H9 (cell line): ENCODE data around the gene SPRN. TPM values are rescaled to one million over a fixed set of nuclear protein-coding genes. Genes with fewer than 3 reads are reported as not detected.

Experiments used
- DNase-seq: peaks from one replicate; pipeline ENCODE4 v3.0.0-alpha.2; 2017
- H2AFZ ChIP-seq: one replicate; pipeline ENCODE4 v1.6.1; 2013; ENCODE audit warnings: mild to moderate bottlenecking, low read length, control low read depth, moderate library complexity
- H2AK5ac ChIP-seq: 2 replicates; pipeline ENCODE4 v1.6.1; 2013; ENCODE audit warnings: low read length, control low read depth, mixed read lengths; ENCODE audit not compliant: insufficient read length
- H2BK120ac ChIP-seq: one replicate; pipeline ENCODE4 v1.6.1; 2013; ENCODE audit warnings: low read depth, mild to moderate bottlenecking, low read length, control low read depth, inconsistent platforms; ENCODE audit not compliant: poor library complexity, severe bottlenecking
- H2BK12ac ChIP-seq: 2 replicates; pipeline ENCODE4 v1.6.1; 2013; ENCODE audit warnings: low read length, control low read depth, mixed read lengths, low read depth; ENCODE audit not compliant: insufficient read length
- H2BK15ac ChIP-seq: 2 replicates; pipeline ENCODE4 v1.6.1; 2013; ENCODE audit warnings: low read depth, low read length, control low read depth
- H2BK20ac ChIP-seq: one replicate; pipeline ENCODE4 v1.6.1; 2013; ENCODE audit warnings: low read depth, mild to moderate bottlenecking, low read length, control low read depth, inconsistent platforms; ENCODE audit not compliant: poor library complexity, severe bottlenecking
- H2BK5ac ChIP-seq: 2 replicates; pipeline ENCODE4 v1.6.1; 2013; ENCODE audit warnings: low read length, control low read depth, mixed read lengths; ENCODE audit not compliant: insufficient read length
- H3K14ac ChIP-seq: 2 replicates; pipeline ENCODE4 v1.6.1; 2013; ENCODE audit warnings: low read length, control low read depth; ENCODE audit not compliant: insufficient read depth
- H3K18ac ChIP-seq: 2 replicates; pipeline ENCODE4 v1.6.1; 2013; ENCODE audit warnings: low read depth, mild to moderate bottlenecking, mixed read lengths, low read length, control low read depth; ENCODE audit not compliant: insufficient read length
- H3K23ac ChIP-seq: 2 replicates; pipeline ENCODE4 v1.6.1; 2013; ENCODE audit warnings: low read length, control low read depth, mixed read lengths, low read depth; ENCODE audit not compliant: insufficient read length
- H3K23me2 ChIP-seq: 2 replicates; pipeline ENCODE4 v1.6.1; 2013; ENCODE audit warnings: low read depth, mild to moderate bottlenecking, mixed read lengths, low read length, control low read depth; ENCODE audit not compliant: insufficient read length, poor library complexity, severe bottlenecking
- H3K27ac ChIP-seq: 2 replicates; pipeline ENCODE4 v1.5.1; 2013; ENCODE audit warnings: low read length, control low read depth, mixed read lengths, low read depth; ENCODE audit not compliant: insufficient read length
- H3K27me3 ChIP-seq: 2 replicates; pipeline ENCODE4 v1.6.1; 2013; ENCODE audit warnings: low read length, control low read depth, inconsistent platforms; ENCODE audit not compliant: insufficient read depth
- H3K4ac ChIP-seq: 2 replicates; pipeline ENCODE4 v1.6.1; 2013; ENCODE audit warnings: low read depth, mild to moderate bottlenecking, control low read depth, inconsistent platforms, low read length, moderate library complexity
- H3K4me1 ChIP-seq: 2 replicates; pipeline ENCODE4 v1.6.1; 2013; ENCODE audit warnings: low read length, control low read depth, inconsistent platforms; ENCODE audit not compliant: insufficient read depth
- H3K4me2 ChIP-seq: 2 replicates; pipeline ENCODE4 v1.6.1; 2013; ENCODE audit warnings: low read length, control low read depth, mixed read lengths; ENCODE audit not compliant: insufficient read length, insufficient read depth
- H3K56ac ChIP-seq: 2 replicates; pipeline ENCODE4 v1.6.1; 2013; ENCODE audit warnings: low read depth, mild to moderate bottlenecking, mixed read lengths, low read length, control low read depth; ENCODE audit not compliant: insufficient read length
- H3K79me1 ChIP-seq: 2 replicates; pipeline ENCODE4 v1.6.1; 2013; ENCODE audit warnings: low read depth, mild to moderate bottlenecking, moderate library complexity, low read length, control low read depth, inconsistent platforms; ENCODE audit not compliant: insufficient read depth, poor library complexity, severe bottlenecking
- H3K79me2 ChIP-seq: 2 replicates; pipeline ENCODE4 v1.6.1; 2013; ENCODE audit warnings: low read length, control low read depth, inconsistent platforms; ENCODE audit not compliant: insufficient read depth
- H3K9ac ChIP-seq: 2 replicates; pipeline ENCODE4 v1.6.1; 2013; ENCODE audit warnings: low read length, control low read depth, mixed read lengths; ENCODE audit not compliant: insufficient read length; ENCODE audit errors: extremely low read depth
- H3K9me3 ChIP-seq: one replicate; pipeline ENCODE4 v1.6.1; 2013; ENCODE audit warnings: low read depth, low read length, inconsistent platforms; ENCODE audit not compliant: control insufficient read depth
- H3T11ph ChIP-seq: one replicate; pipeline ENCODE4 v1.6.1; 2013; ENCODE audit warnings: mild to moderate bottlenecking, low read length, control low read depth, inconsistent platforms
- H4K20me1 ChIP-seq: one replicate; pipeline ENCODE4 v1.6.1; 2013; ENCODE audit not compliant: control insufficient read depth, insufficient read length, insufficient read depth
- H4K5ac ChIP-seq: 2 replicates; pipeline ENCODE4 v1.6.1; 2013; ENCODE audit warnings: low read depth, mild to moderate bottlenecking, mixed read lengths, low read length, control low read depth; ENCODE audit not compliant: insufficient read length
- H4K8ac ChIP-seq: replicated peaks from 2 replicates; pipeline ENCODE4 v1.6.1; 2013; ENCODE audit warnings: low read length, control low read depth, mixed read lengths, low read depth; ENCODE audit not compliant: insufficient read length
- H4K91ac ChIP-seq: 2 replicates; pipeline ENCODE4 v1.6.1; 2013; ENCODE audit warnings: low read depth, mild to moderate bottlenecking, moderate library complexity, mixed read lengths, low read length, control low read depth; ENCODE audit not compliant: insufficient read length
- H3K27ac Mint-ChIP-seq, 3 experiments: 2 replicates in 2 of 3; 3 replicates in 1 of 3; pipeline ENCODE4 v1.8.0; 2020 to 2021; ENCODE audit warnings: mixed read lengths in 3 of 3, mild to moderate bottlenecking in 1 of 3, moderate library complexity in 1 of 3
- H3K27me3 Mint-ChIP-seq: 2 replicates; pipeline ENCODE4 v1.8.0; 2021; ENCODE audit warnings: low read depth, mild to moderate bottlenecking, moderate library complexity, mixed read lengths
- H3K36me3 Mint-ChIP-seq, 3 experiments: 2 replicates in 2 of 3; 3 replicates in 1 of 3; pipeline ENCODE4 v1.8.0; 2020 to 2021; ENCODE audit warnings: low read depth in 3 of 3, mixed read lengths in 3 of 3; ENCODE audit not compliant: insufficient read depth in 1 of 3
- H3K4me1 Mint-ChIP-seq, 2 experiments: 2 replicates each; pipeline ENCODE4 v1.8.0; 2020; ENCODE audit warnings: mixed read lengths in 2 of 2
- H3K4me3 Mint-ChIP-seq, 2 experiments: 2 replicates in 1 of 2; 3 replicates in 1 of 2; pipeline ENCODE4 v1.8.0; 2020 to 2021; ENCODE audit warnings: mild to moderate bottlenecking in 2 of 2, mixed read lengths in 2 of 2, moderate library complexity in 1 of 2
- H3K9me3 Mint-ChIP-seq, 2 experiments: 2 replicates in 1 of 2; 3 replicates in 1 of 2; pipeline ENCODE4 v1.8.0; 2020; ENCODE audit warnings: mild to moderate bottlenecking in 2 of 2, mixed read lengths in 2 of 2, moderate library complexity in 1 of 2
- CTCF ChIP-seq: fragments of 200-600 bp; sonication (generic); conservative IDR thresholded peaks from 3 replicates; pipeline ENCODE4 v1.8.0; 2021; ENCODE audit warnings: antibody characterized with exemption, mild to moderate bottlenecking
- WGBS: extraction: QIAGEN DNeasy Blood & Tissue Kit; methylation state at CpG from one replicate; pipeline ENCODE4 v1.1.7; 2013; ENCODE audit warnings: missing lambda C conversion rate, low lambda C conversion rate, mixed read lengths; ENCODE audit not compliant: insufficient read length; ENCODE audit errors: extremely low coverage; 5-methylcytosine and 5-hydroxymethylcytosine counted together
- total RNA-seq: library from RNA; stranded (reverse); gene quantifications from 2 replicates; pipeline ENCODE4 v1.2.1, GENCODE V29; 2021

Gene SPRN
- total RNA-seq, 1 experiment from 2014 or later = 0.42 TPM

- no peak overlapping the region for H3K4ac ChIP-seq
- H3K23ac ChIP-seq = no peak overlapping the region
- H3K27me3 ChIP-seq = peaks cover 18% of the 10 kb centered on the region
- H3K9ac ChIP-seq = no peak overlapping the region
- no peak overlapping the region for H3K14ac ChIP-seq
- H4K91ac ChIP-seq = no peak overlapping the region
- H3K27ac Mint-ChIP-seq = no peak overlapping the region
- peaks cover 2 to 9% (median 9%) of the 10 kb centered on the region in 3 experiments; a peak in 5 of 7 replicates for H3K36me3 Mint-ChIP-seq
- H2BK20ac ChIP-seq = no peak overlapping the region
- H3K18ac ChIP-seq = no peak overlapping the region
- no peak overlapping the region for H2BK15ac ChIP-seq
- H4K5ac ChIP-seq = no peak overlapping the region
- peaks cover 2 to 7% of the 10 kb centered on the region in 2 experiments; a peak in 3 of 4 replicates for H3K4me1 Mint-ChIP-seq
- WGBS = no CpG with 5 or more reads among the region's 12 CpGs
- H3K27me3 Mint-ChIP-seq = peaks cover 54% of the 10 kb centered on the region
- no peaks in the 10 kb centered on the region for H3K79me1 ChIP-seq
- H3K56ac ChIP-seq = no peak overlapping the region
- peaks cover 0 to 3% of the 10 kb centered on the region in 2 experiments; a peak in 2 of 5 replicates for H3K9me3 Mint-ChIP-seq
- H3K23me2 ChIP-seq = peaks cover 8% of the 10 kb centered on the region
- no peak overlapping the region for H2AFZ ChIP-seq
- no peak overlapping the region for H2BK12ac ChIP-seq
- no peaks in the 10 kb centered on the region for H3K4me1 ChIP-seq
- no peak overlapping the region for H2BK120ac ChIP-seq
- TF ChIP-seq CTCF = no peak
- no peak for DNase-seq
- no peak overlapping the region for H2BK5ac ChIP-seq
- H4K20me1 ChIP-seq = no peaks in the 10 kb centered on the region
- H3K4me2 ChIP-seq = no peak overlapping the region
- H3K27ac ChIP-seq = no peak overlapping the region
- no peak overlapping the region; a peak in 1 of 5 replicates for H3K4me3 Mint-ChIP-seq
- H4K8ac ChIP-seq = no peak overlapping the region
- no peaks in the 10 kb centered on the region for H3K79me2 ChIP-seq
- no peak overlapping the region for H2AK5ac ChIP-seq
- no peak overlapping the region for H3T11ph ChIP-seq
- no peaks in the 10 kb centered on the region for H3K9me3 ChIP-seq
These were observed 48.9 kb downstream of the SPRN start for GRCh38 chr10:133375357-133376115.
